ENCODE results near the gene FSTL5. TPM values are rescaled to one million over a fixed set of nuclear protein-coding genes. Genes with fewer than 3 reads are reported as not detected.

FSTL5 gene
- total RNA-seq, 2 experiments from 2014 or later = not detected

GRCh38 chr4:161658676-161659075, 505.1 kb downstream of the FSTL5 start:
- Mint-ChIP-seq H3K36me3 (ENCODE audit: low read depth) (no peaks in the 10 kb centered on the region), H3K4me1 (no peaks in the 10 kb centered on the region), H3K27ac (no peak overlapping the region), H3K9me3 (no peaks in the 10 kb centered on the region), H3K4me3 (no peak overlapping the region), H3K27me3 (no peaks in the 10 kb centered on the region)
- CTCF ChIA-PET = no interaction called here
- POLR2A ChIA-PET = no interaction called here
- no peak for DNase-seq

GRCh38 chr4:161657616-161658015, 506.2 kb downstream of the FSTL5 start:
- H3K27me3 Mint-ChIP-seq = no peaks in the 10 kb centered on the region
- CTCF ChIA-PET = no interaction called here
- no peaks in the 10 kb centered on the region for H3K9me3 Mint-ChIP-seq
- no peaks in the 10 kb centered on the region for H3K36me3 Mint-ChIP-seq (ENCODE audit: low read depth)
- no peaks in the 10 kb centered on the region for H3K4me1 Mint-ChIP-seq
- no peak overlapping the region for H3K27ac Mint-ChIP-seq
- DNase-seq = no peak
- H3K4me3 Mint-ChIP-seq = no peak overlapping the region
- POLR2A ChIA-PET = no interaction called here

- Mint-ChIP-seq H3K27me3 (no peaks in the 10 kb centered on the region), H3K27ac (no peak overlapping the region), H3K36me3 (ENCODE audit: low read depth) (no peaks in the 10 kb centered on the region), H3K9me3 (no peaks in the 10 kb centered on the region), H3K4me1 (no peaks in the 10 kb centered on the region), H3K4me3 (no peak overlapping the region)
- ChIA-PET POLR2A (no interaction called here), CTCF (no interaction called here)
- no peak for DNase-seq
Observed at GRCh38 chr4:161656594-161656993, 507.2 kb downstream of the FSTL5 start.

- POLR2A ChIA-PET = no interaction called here
- H3K9me3 Mint-ChIP-seq = no peaks in the 10 kb centered on the region
- H3K4me1 Mint-ChIP-seq = no peaks in the 10 kb centered on the region
- H3K4me3 Mint-ChIP-seq = no peak overlapping the region
- CTCF ChIA-PET = no interaction called here
- no peaks in the 10 kb centered on the region for H3K36me3 Mint-ChIP-seq (ENCODE audit: low read depth)
- H3K27ac Mint-ChIP-seq = no peak overlapping the region
- no peaks in the 10 kb centered on the region for H3K27me3 Mint-ChIP-seq
- DNase-seq = no peak
Observed at GRCh38 chr4:161655148-161655547, 508.7 kb downstream of the FSTL5 start.

- Mint-ChIP-seq H3K27me3 (no peaks in the 10 kb centered on the region), H3K9me3 (no peaks in the 10 kb centered on the region), H3K4me3 (no peak overlapping the region), H3K27ac (no peak overlapping the region), H3K4me1 (no peaks in the 10 kb centered on the region), H3K36me3 (ENCODE audit: low read depth) (no peaks in the 10 kb centered on the region)
- no peak for DNase-seq
- ChIA-PET POLR2A (no interaction called here), CTCF (no interaction called here)
Observed at GRCh38 chr4:161653697-161654096, 510.1 kb downstream of the FSTL5 start.

GRCh38 chr4:161651586-161651985, 512.2 kb downstream of the FSTL5 start:
- H3K27ac Mint-ChIP-seq = no peak overlapping the region
- CTCF ChIA-PET = no interaction called here
- POLR2A ChIA-PET = no interaction called here
- no peaks in the 10 kb centered on the region for H3K4me1 Mint-ChIP-seq
- H3K27me3 Mint-ChIP-seq = no peaks in the 10 kb centered on the region
- H3K36me3 Mint-ChIP-seq (ENCODE audit: low read depth) = no peaks in the 10 kb centered on the region
- no peak overlapping the region for H3K4me3 Mint-ChIP-seq
- DNase-seq = no peak
- no peaks in the 10 kb centered on the region for H3K9me3 Mint-ChIP-seq

GRCh38 chr4:161650812-161651211, 513.0 kb downstream of the FSTL5 start:
- ChIA-PET CTCF (no interaction called here), POLR2A (no interaction called here)
- no peak for DNase-seq
- Mint-ChIP-seq H3K27ac (no peak overlapping the region), H3K4me3 (no peak overlapping the region), H3K4me1 (no peaks in the 10 kb centered on the region), H3K9me3 (no peaks in the 10 kb centered on the region), H3K36me3 (ENCODE audit: low read depth) (no peaks in the 10 kb centered on the region), H3K27me3 (no peaks in the 10 kb centered on the region)

GRCh38 chr4:161647757-161648156, 516.0 kb downstream of the FSTL5 start:
- H3K4me1 Mint-ChIP-seq = no peaks in the 10 kb centered on the region
- no peaks in the 10 kb centered on the region for H3K9me3 Mint-ChIP-seq
- no peaks in the 10 kb centered on the region for H3K36me3 Mint-ChIP-seq (ENCODE audit: low read depth)
- H3K27me3 Mint-ChIP-seq = no peaks in the 10 kb centered on the region
- no peak overlapping the region for H3K4me3 Mint-ChIP-seq
- no peak for DNase-seq
- ChIA-PET POLR2A (no interaction called here), CTCF (no interaction called here)
- no peak overlapping the region for H3K27ac Mint-ChIP-seq

- DNase-seq = no peak
- Mint-ChIP-seq H3K36me3 (ENCODE audit: low read depth) (no peaks in the 10 kb centered on the region), H3K27ac (no peak overlapping the region), H3K4me1 (no peaks in the 10 kb centered on the region), H3K9me3 (peaks cover 2% of the 10 kb centered on the region), H3K27me3 (no peaks in the 10 kb centered on the region), H3K4me3 (no peak overlapping the region)
- ChIA-PET CTCF (interaction anchor here (0.6 kb wide), 1 partner anchor 170 kb away, joined by 3 read pairs; no protein-coding TSS in a partner anchor), POLR2A (no interaction called here)
Observed at GRCh38 chr4:161642708-161643107, 521.1 kb downstream of the FSTL5 start.

GRCh38 chr4:161629694-161630441, 533.9 kb downstream of the FSTL5 start:
- Mint-ChIP-seq H3K36me3 (ENCODE audit: low read depth) (no peaks in the 10 kb centered on the region), H3K27ac (no peak overlapping the region), H3K4me1 (no peaks in the 10 kb centered on the region), H3K27me3 (no peaks in the 10 kb centered on the region), H3K4me3 (no peak overlapping the region), H3K9me3 (no peaks in the 10 kb centered on the region)
- ChIA-PET CTCF (no interaction called here), POLR2A (no interaction called here)
- DNase-seq = no peak

- Mint-ChIP-seq H3K4me3 (no peak overlapping the region), H3K27me3 (no peaks in the 10 kb centered on the region), H3K27ac (no peak overlapping the region), H3K9me3 (no peaks in the 10 kb centered on the region), H3K4me1 (no peaks in the 10 kb centered on the region), H3K36me3 (ENCODE audit: low read depth) (no peaks in the 10 kb centered on the region)
- POLR2A ChIA-PET = no interaction called here
- CTCF ChIA-PET = no interaction called here
- DNase-seq = no peak
Observed at GRCh38 chr4:161604516-161605300, 559.1 kb downstream of the FSTL5 start.

- H3K27ac Mint-ChIP-seq = no peak overlapping the region
- ChIA-PET CTCF (interaction anchor here (0.6 kb wide), 1 partner anchor 14 kb away, joined by 3 read pairs; no protein-coding TSS in a partner anchor), POLR2A (no interaction called here)
- no peaks in the 10 kb centered on the region for H3K4me1 Mint-ChIP-seq
- DNase-seq = no peak
- H3K27me3 Mint-ChIP-seq = no peaks in the 10 kb centered on the region
- no peak overlapping the region for H3K4me3 Mint-ChIP-seq
- no peaks in the 10 kb centered on the region for H3K36me3 Mint-ChIP-seq (ENCODE audit: low read depth)
- H3K9me3 Mint-ChIP-seq = no peaks in the 10 kb centered on the region
Observed at GRCh38 chr4:161601011-161601410, 562.8 kb downstream of the FSTL5 start.

- no peaks in the 10 kb centered on the region for H3K27me3 Mint-ChIP-seq
- no peaks in the 10 kb centered on the region for H3K4me1 Mint-ChIP-seq
- no peaks in the 10 kb centered on the region for H3K36me3 Mint-ChIP-seq (ENCODE audit: low read depth)
- ChIA-PET POLR2A (no interaction called here), CTCF (no interaction called here)
- no peak overlapping the region for H3K27ac Mint-ChIP-seq
- H3K4me3 Mint-ChIP-seq = no peak overlapping the region
- H3K9me3 Mint-ChIP-seq = peaks cover 2% of the 10 kb centered on the region
- DNase-seq = no peak
Observed at GRCh38 chr4:161595230-161595771, 568.5 kb downstream of the FSTL5 start.

Measured in activated CD4-positive, alpha-beta T cell treated with anti-CD3 and anti-CD28 coated beads, Interleukin-2, amount 10 ng/mL, durations not matched to agents 7 days and 5 days (primary cell).